OCI-M2 (cell line): Measurements from ENCODE around the gene S100A8.

Experiments used
- DNase-seq: peaks from one replicate; lab custom pipeline; 2025; ENCODE audit not compliant: unreplicated experiment; lab: John Stamatoyannopoulos, UW

S100A8 gene

GRCh38 chr1:153393926-153394325, 3.1 kb upstream of the S100A8 start:
- no peak for DNase-seq

- DNase-seq, result no peak
Measured at GRCh38 chr1:153392822-153393221, 1.9 kb upstream of the S100A8 start.

GRCh38 chr1:153392258-153392657, 1.4 kb upstream of the S100A8 start:
- DNase-seq, result no peak

GRCh38 chr1:153389973-153390879, 647 bp downstream of the S100A8 start:
- DNase-seq, result no peak

- no peak for DNase-seq
Measured at GRCh38 chr1:153389401-153389800, 1.5 kb downstream of the S100A8 start.

- DNase-seq, result no peak
Measured at GRCh38 chr1:153387785-153388184, 3.1 kb downstream of the S100A8 start.

- DNase-seq, result no peak
Measured at GRCh38 chr1:153387001-153387400, 3.9 kb downstream of the S100A8 start.

GRCh38 chr1:153386500-153386901, 4.4 kb downstream of the S100A8 start:
- no peak for DNase-seq

- no peak for DNase-seq
Measured at GRCh38 chr1:153384958-153385580, 5.8 kb downstream of the S100A8 start.

GRCh38 chr1:153380711-153381110, 10.2 kb downstream of the S100A8 start:
- DNase-seq, result no peak

- no peak for DNase-seq
Measured at GRCh38 chr1:153379591-153379990, 11.3 kb downstream of the S100A8 start.

GRCh38 chr1:153375511-153375910, 15.4 kb downstream of the S100A8 start, which contains the start of gene S100A12:
S100A12 (minus strand) TSS chr1:153375621; CDS start chr1:153374592, 1,029 bp downstream.
- DNase-seq, result no peak

GRCh38 chr1:153374071-153374470, 16.8 kb downstream of the S100A8 start:
- DNase-seq, result no peak

GRCh38 chr1:153372571-153372970, 18.3 kb downstream of the S100A8 start:
- no peak for DNase-seq

- no peak for DNase-seq
Measured at GRCh38 chr1:153371231-153371630, 19.6 kb downstream of the S100A8 start.

GRCh38 chr1:153370146-153370545, 20.7 kb downstream of the S100A8 start:
- DNase-seq, result no peak

- no peak for DNase-seq
Measured at GRCh38 chr1:153368495-153368894, 22.4 kb downstream of the S100A8 start.

- DNase-seq, result no peak
Measured at GRCh38 chr1:153367090-153367489, 23.8 kb downstream of the S100A8 start.

- no peak for DNase-seq
Measured at GRCh38 chr1:153366261-153366660, 24.6 kb downstream of the S100A8 start.

- DNase-seq, result no peak
Measured at GRCh38 chr1:153365696-153366095, 25.2 kb downstream of the S100A8 start.

GRCh38 chr1:153364766-153365666, 25.9 kb downstream of the S100A8 start:
- no peak for DNase-seq
